DMS53 treated with DMSO at 0.1 percent for 48 hours (cell line): Measurements from ENCODE around the gene SPAG5.

Source experiments
- DNase-seq: peaks from one replicate; lab custom pipeline; 2025; ENCODE audit not compliant: unreplicated experiment; lab: John Stamatoyannopoulos, UW

Gene SPAG5

DNA sequence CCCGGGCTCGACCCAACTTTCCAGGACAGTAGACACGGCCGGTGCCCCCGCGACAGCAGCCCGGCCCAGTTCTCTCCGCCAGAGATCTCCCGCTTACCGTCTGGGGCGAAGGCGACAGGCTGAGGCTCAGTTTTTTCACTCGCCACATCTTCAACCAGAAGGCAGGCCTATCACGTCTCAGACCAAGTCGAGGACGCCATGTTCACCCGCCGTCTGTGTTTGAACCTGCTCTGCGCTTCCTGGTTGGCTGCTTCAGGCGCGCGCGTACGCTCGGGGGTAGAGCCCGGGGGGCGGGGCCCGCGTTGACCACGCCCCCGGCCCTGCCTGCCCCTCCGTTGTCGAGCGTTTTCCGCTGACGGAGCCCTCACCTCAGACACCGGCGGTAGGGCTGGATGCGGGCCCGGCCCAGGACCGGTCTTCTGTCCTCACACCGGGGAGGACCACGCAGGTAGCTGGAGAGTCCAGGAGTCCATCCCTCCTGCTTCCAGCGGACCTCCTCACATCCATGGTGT lies at the start of gene SPAG5:
SPAG5 (minus strand) TSS at position 227 of the 512 bp plus-strand sequence; CDS start at position 148, 79 bp downstream.
- peak; percentile 81 for DNase-seq

DNA sequence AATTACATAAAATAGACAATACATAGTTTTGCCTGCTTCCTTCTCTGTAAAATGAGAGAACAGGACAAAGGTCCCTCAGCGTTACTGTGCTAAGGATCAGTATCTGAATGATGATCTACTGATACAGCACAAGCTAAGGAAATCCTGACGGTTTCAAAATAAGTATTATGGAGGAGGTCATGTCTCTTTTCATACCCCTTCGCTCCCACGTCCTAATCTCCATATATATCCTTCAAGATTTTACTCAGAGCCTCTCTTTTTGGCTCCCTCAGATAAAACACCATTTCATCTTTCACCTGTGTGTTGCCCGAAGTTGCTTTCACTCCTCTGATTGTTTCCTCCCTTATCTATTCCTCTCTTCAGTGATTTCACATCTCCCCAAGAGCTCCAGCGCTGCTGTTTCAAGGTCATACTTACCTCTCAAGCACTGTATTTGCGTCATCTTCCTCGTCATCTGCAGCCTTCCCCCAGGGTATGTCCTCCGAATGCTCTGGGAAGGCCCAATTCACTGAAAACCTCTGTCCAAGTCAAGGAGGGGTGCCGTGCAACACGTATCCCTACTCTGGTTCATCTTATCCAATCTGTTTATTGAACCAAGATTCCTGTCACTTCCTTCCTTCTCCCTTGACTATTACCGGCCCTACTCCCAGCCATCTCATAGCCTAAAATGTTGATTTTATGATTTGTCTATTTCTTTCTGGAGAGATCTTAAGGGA lies 47.4 kb upstream of the SPAG5 start:
- no peak for DNase-seq

DNA sequence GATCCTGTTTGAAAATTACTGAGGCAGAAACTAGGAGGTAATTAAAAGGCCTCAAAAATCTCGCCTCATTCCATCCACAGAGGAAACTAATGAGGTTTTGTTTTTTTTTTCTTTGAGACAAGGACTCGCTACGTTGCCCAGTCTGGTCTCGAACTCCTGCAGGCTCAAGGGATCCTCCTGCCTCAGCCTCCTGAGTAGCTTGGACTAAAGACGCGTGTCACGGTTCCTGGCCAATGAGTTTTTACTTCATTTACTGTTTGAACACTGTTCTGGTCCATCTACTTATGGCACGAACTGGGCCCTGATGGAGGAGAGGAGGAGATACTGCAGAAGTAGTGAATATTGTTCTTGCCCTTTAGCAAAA lies 46.7 kb upstream of the SPAG5 start:
- DNase-seq = no peak

DNA sequence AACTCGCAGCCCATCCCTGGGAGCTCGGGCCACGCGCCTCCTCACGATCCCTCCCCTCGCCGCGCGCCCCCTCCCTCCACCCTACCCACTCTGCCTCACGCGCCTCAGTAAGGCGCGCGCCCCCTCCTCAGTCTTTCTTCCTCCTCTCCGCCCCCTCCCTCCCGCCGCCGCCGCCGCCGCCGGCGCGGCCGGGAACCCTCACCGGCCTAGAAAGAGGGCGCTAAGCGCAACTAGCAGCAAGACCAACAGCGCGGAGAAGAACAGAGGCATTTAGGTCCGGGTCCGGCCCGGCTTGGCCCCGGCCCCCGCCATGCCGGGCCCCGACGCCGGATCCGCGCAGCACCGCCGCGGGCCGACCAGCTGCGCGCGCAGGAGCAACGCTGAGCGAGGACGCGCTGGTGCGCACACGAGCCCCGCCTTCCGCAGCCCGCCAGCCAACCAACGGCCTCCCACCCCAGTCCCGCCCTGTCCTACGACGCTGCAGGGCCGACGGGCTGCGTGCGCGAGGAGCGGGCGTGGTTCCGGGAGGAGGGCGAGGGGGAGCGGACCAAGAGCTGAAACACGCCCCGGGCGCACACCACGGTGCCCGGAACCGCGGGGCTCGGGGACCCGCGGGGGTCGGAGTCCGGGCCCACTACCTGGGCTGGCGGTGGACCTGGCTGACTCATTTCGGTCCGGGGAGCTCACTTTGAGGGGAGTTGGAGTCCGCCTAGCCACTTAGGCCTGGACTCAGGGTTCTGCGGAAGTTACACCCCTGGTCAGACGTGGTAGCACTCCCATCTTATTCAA lies 46.2 kb upstream of the SPAG5 start, which contains the start of gene BLTP2:
BLTP2 (minus strand) TSS at position 372 of the 789 bp plus-strand sequence; CDS start at position 270, 102 bp downstream.
- peak; percentile 74 for DNase-seq

GRCh38 chr17:28643983-28644786 lies 45.4 kb upstream of the SPAG5 start:
- DNase-seq = peak; percentile 17

GRCh38 chr17:28641579-28641978 lies 42.8 kb upstream of the SPAG5 start:
- no peak for DNase-seq

DNA sequence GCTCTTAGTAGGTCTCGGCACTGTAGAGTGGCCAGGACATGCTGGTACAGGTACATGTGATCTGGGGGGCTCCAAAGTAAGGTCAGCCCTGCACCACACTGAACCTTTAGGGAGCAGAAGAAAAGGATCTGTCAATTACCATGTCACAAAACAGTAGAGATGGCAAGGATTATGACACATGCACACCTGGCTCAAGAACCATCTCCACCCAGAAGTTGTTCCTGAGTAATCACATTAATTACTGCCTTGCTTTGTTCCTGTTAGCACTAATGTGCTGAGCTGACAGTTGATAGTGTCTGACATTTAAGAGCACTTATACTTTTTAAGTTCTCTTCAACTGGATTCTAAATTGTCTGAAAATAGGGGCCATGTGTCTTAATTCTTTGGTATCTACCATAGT lies 36.7 kb upstream of the SPAG5 start:
- DNase-seq = no peak

- DNase-seq = no peak
Measured at GRCh38 chr17:28634206-28634865, 35.5 kb upstream of the SPAG5 start.

GRCh38 chr17:28626818-28627217 lies 28.0 kb upstream of the SPAG5 start:
- DNase-seq = no peak

DNA sequence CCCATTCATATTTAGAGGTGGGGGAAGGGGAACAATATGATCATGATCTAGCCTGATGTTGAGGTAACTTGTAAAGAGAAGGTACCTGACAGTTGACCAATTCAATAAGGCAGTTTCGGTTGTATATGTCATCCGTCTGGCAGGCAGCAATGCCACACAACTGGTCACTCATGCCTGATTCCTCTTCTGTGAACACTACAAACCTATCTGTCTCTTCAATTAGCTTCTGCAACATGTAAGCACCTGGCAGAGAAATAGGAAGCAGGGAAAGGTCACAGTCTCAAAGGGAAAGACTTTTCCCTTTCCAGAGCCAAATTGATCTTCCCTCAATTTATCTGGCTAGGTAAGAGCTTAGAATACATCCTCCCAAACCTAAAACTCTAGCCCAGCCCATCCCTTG lies 25.3 kb upstream of the SPAG5 start:
- DNase-seq = no peak

GRCh38 chr17:28623696-28624095 lies 24.9 kb upstream of the SPAG5 start:
- no peak for DNase-seq

DNA sequence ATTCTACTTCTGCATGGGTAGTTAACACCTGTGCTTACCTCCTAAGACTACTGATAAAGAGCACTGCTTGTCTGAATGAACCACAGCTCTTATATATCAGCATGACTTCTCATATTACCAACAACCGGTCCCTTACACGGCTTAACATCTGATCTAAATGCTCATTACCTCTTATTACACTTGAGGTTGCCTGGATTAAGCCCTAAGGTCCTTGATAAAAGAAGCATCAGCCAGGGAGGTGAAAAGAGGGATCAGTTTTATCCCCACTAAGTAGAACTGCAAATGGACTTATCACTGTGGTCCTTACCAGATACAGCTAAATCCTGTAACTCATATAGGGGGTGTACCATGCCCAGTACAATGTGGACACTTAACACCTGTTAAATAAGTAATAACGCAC lies 23.4 kb upstream of the SPAG5 start:
- no peak for DNase-seq

DNA sequence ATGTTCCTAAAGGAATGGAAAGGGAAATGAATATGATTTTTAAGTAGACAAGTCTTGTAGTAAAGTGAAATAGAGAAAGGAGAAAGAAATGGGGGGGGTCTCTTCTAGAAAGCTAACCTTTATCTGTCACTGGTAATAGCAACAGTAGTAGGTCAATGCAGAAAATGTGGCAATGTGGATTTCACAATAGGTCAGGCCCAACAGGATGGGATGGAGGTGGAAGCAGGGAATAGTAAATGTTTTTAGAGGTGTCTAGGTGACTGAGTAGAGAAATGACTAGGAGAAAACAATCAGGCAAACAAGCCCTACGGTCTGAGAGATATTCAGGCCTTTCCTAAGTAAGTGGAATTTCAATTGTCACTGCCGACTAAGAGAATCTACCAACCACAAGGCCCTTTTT lies 21.2 kb upstream of the SPAG5 start:
- no peak for DNase-seq

- DNase-seq = no peak
Measured at GRCh38 chr17:28618464-28618863, 19.6 kb upstream of the SPAG5 start.

GRCh38 chr17:28616281-28616680 lies 17.5 kb upstream of the SPAG5 start:
- DNase-seq = no peak

DNA sequence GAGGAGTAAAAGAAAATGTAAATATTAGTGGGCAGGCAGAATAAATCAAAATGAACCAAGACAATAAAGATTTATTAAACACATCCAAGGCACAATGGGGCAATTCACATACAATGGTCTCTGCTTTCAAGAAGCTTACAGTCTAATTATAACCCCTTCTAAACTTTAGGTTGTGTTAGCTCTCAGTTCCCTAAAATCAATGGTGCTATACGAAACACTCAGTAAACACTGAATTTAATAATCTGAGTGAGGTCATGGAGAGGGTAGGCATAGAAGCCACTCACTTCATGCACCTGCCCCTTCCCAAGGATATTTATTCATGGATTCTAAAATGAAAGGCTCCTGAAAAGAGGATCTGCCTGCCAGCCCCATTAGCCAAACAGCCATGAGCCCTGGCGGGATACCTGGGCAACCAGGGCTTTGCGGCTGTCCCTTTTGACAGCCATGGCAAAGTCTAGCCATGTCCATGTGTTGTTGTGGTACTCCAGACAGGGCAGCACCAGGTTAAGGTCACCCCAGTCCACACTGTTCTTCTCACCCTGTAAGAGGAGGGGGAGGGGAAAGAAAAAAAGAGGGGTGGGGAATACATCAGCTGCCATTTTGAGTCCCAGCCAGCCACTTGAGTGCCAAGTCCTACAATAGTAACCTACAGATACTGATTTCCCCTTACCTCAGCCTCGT lies 16.6 kb upstream of the SPAG5 start:
- no peak for DNase-seq

GRCh38 chr17:28613931-28614381 lies 15.1 kb upstream of the SPAG5 start, which contains the start of gene RSKR:
TSS of gene RSKR (minus strand) at chr17:28614185. CDS start at chr17:28614161, 24 bp downstream.
- DNase-seq = no peak

DNA sequence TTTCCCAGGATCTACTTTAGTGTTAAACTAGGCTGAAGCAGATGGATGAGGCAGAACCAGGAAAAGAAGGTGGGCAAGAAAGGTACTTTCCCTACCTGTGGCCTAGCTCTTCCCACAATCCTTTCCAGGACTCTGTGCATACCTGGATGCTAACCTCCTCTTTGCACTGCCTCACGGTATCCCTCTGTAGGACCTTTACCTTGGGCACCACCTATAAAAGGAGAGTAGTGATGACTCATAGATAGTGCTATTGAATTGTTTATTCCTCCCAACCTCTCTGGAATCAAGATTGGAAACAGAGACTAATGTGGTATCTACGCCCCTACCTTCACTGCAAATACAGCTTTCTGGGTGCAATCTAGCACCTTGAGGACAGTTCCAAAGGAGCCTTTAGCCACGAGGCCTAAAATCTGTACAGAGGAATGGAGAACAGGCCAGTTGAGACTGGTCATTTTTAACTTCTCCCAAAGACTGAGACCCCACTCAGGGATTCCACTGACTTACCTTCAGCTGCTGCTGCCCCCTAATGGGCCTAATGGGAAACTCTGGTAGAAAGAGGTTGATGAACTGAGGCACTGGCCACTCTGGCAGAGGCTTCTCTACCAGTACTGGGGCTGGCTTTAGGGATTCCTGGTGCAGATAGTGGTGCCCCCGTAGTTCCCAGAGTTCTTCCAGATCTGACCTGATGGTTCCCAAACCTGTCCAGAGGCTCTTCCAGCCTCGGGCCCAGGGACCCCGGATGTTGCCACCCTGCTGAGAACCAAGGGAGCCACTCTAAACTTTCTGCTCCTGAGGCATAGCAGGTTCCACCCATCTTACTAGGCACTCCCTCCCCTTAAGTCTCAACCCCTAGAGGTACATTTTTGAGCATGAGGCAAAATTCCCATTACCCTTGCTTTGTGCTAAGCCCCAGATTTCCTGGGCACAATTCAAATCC lies 14.4 kb upstream of the SPAG5 start:
- peak; percentile 47 for DNase-seq

DNA sequence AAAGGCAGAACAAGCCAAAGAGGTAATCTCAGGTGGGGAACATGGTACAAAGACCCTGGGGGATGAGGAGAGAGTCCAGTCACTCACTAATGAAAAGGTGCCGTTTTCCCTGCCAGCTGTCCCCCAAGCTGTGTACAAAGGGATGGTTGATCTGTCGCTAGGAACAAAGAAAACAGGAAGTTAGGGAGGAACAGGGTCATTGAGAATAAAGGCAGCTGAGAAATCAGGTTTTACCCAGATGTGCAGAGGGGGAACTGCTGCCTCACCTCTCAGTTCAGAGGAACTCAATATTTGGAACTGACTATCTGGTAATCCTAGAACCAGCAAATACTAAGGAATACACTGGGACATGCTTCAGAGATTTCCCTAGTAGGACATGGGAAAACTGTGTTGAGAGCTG lies 13.7 kb upstream of the SPAG5 start:
- peak; percentile 46 for DNase-seq
